GM18858 (cell line): ENCODE data around the gene GNB1L.
"Not testable (repeated sequence)": the region's sequence is repeated elsewhere in the genome, so short reads cannot be mapped to it uniquely, and the experiment has no call there.

Experiments
- ATAC-seq: cut with Tn5 transposase; IDR thresholded peaks from one replicate; pipeline ENCODE4 v1.9.1; 2021; ENCODE audit not compliant: unreplicated experiment

The GNB1L gene

GRCh38 chr22:19890502-19891316 is 36.0 kb upstream of the GNB1L start:
- no peak for ATAC-seq

GRCh38 chr22:19889951-19890350 is 35.3 kb upstream of the GNB1L start:
- no peak for ATAC-seq

GRCh38 chr22:19888131-19888746 is 33.6 kb upstream of the GNB1L start:
- no peak for ATAC-seq

- no peak for ATAC-seq
Observed at GRCh38 chr22:19887256-19887985, 32.7 kb upstream of the GNB1L start.

- no peak for ATAC-seq
Observed at GRCh38 chr22:19886605-19887255, 32.1 kb upstream of the GNB1L start.

- ATAC-seq = no peak
Observed at GRCh38 chr22:19885841-19886592, 31.3 kb upstream of the GNB1L start.

- ATAC-seq = no peak
Observed at GRCh38 chr22:19884954-19885751, 30.5 kb upstream of the GNB1L start.

GRCh38 chr22:19884161-19884953 is 29.7 kb upstream of the GNB1L start:
- ATAC-seq = no peak

GRCh38 chr22:19883446-19883845 is 28.8 kb upstream of the GNB1L start:
- ATAC-seq = not testable (repeated sequence)

- no peak for ATAC-seq
Observed at GRCh38 chr22:19882446-19883381, 28.0 kb upstream of the GNB1L start.

- no peak for ATAC-seq
Observed at GRCh38 chr22:19880786-19881569, 26.3 kb upstream of the GNB1L start.

GRCh38 chr22:19879992-19880785 is 25.5 kb upstream of the GNB1L start:
- no peak for ATAC-seq

- no peak for ATAC-seq
Observed at GRCh38 chr22:19879643-19879991, 24.9 kb upstream of the GNB1L start.

GRCh38 chr22:19879246-19879570 is 24.5 kb upstream of the GNB1L start:
- no peak for ATAC-seq

GRCh38 chr22:19878461-19879245 is 24.0 kb upstream of the GNB1L start:
- ATAC-seq = no peak
